COLO668 (cell line): Measurements from ENCODE around the gene FGFR2.

ENCODE experiments used
- DNase-seq: peaks from one replicate; lab custom pipeline; 2025; ENCODE audit not compliant: unreplicated experiment; lab: John Stamatoyannopoulos, UW

Gene FGFR2

DNA sequence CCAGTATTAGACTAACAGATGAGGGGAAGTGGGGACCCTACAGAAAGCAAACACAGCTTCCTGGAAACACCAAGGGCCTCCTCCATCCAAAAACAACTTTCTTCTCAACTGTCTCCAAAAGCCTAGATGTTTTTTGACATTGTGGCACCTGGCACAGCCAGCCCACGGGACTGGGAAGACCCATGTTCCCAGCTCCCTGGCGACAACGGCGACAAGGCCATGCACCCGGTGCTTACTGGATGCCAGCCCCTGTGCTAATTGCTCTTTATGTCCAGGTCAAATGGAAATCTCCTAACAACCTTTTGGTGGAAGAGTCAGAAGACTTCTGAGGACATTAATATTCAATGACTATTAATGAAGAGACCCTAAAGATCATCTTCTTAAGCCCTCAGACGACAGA lies 7.1 kb downstream of the FGFR2 start:
- DNase-seq, result no peak

DNA sequence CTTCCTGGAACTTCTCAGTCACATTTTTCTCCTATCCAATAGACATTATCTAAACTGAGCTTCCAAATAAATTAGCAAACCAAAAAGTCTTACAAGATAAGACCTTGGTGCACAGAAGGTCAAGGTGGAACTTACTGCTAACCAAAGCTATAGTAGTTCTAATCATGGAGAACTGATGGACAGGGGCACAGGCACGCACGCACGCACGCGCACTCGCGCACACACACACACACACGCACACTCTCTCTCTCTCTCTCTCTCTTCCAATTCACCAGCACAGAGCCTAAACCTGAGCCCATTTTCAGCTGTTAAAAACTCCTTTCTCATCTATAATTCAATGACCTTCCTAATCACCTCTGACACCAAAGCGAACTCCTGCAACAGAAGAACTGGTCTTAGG lies 7.5 kb downstream of the FGFR2 start:
- DNase-seq, result no peak

DNA sequence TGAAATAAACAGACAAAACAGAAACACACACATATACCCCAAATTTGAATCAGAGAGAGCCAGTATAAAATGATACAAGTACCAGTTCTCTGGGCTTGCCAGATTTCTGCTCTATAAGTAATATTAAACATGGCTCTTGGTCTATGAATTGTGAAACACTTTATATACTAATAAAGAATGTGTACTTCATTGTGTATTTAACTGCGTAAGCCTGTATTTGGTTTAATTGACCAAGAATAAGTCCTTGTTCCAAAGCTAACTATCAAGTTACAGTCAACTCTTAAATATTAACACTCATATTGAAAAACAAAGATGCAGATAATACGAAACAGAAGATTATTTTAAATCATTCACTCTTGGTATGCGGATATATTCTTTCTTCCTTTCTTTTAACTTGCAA lies 8.7 kb downstream of the FGFR2 start:
- no peak for DNase-seq

DNA sequence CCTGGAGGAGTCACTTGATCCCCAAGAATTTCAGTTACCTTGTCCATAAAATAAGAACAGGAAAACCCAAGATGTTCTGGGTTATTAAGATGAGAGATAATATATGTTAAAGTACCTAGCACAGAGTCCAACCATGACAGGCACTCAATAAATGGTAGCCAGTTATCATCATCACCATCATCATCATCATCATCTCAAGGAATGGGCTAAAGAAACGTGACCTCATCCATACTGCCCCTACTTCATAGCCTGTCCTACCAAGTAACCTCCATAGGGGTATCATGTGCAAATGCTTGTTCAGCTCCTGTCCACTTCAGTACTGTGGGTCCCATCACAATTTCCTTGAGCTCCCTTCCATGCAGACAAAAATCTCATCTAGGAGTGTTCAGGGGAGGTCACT lies 14.4 kb downstream of the FGFR2 start:
- DNase-seq, result no peak

DNA sequence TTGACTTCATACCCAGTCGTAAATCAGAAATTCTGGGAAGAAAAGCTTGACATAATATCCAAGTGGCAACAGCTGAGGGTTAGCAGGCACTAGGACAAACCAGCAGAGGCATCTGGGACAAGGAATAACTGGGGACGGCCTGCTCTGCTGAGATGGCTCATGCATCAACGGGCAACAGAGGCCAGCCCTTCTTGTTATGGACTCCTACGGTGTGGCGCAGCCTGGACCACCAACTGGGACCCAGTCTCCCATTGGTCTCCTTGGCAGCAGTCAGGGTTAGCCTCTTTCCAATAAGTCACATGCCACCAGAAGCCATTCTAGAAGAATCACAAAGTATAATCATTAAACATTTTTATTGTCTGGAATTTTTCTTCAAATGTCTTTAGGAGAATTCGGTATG lies 15.0 kb downstream of the FGFR2 start:
- DNase-seq, result no peak

DNA sequence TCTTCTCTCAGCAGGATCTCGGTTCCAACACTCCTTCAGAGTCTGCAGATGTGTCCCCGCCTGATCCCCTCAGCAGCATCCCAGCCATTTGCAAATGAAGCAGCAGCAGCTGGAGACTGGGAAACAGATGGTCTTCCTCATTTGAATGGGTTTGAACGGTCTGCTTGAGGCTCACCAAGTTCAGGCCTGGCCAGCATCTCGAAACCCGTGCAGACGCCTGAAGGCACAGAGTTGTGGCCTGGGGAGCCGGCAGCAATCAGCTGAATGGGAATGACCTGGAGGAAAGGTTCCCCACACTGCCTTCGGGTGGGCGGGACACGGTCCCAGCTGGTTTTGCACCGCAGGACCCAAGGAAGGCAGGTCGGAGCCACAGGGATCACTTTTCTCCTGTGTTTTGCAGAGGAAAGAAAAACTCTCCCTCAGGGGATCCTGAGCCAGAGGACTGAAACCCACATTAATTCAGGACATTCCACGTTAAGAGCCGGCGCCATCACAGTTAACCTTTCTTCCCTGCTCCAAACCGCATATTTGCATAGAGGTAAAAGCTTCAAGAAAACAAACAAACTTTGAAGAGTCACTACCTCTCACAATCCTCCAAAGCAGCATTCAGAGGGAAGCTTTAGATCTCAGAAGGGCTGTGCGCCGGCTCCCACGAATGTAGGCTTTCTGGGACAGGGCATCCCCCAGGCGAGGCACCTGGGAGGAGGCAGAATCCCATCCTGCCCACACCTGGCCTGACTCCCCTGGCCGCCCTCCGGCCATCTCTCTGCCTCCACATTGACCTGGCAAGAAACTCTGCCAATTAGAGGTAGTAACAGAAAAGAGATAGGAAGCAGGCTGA lies 17.7 kb downstream of the FGFR2 start:
- DNase-seq, result no peak

DNA sequence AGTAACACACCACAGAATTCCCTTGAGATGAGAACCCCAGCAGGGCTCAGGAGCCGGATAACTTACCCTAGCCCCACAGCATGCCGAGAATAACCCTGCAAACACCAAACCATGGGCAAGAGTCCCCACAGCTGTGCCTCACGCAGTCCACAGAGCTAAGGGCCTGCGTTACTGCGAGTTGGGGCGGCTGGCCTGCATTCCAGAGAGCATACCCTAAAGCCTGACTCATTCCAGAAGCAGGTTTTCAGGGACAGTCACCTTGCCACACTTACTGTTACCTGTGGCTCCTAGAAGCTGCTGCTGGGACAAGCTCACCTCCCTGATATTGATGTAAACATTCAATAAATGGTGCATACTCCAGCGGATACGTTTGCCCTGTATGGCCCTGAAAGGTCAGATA lies 18.6 kb downstream of the FGFR2 start:
- no peak for DNase-seq

DNA sequence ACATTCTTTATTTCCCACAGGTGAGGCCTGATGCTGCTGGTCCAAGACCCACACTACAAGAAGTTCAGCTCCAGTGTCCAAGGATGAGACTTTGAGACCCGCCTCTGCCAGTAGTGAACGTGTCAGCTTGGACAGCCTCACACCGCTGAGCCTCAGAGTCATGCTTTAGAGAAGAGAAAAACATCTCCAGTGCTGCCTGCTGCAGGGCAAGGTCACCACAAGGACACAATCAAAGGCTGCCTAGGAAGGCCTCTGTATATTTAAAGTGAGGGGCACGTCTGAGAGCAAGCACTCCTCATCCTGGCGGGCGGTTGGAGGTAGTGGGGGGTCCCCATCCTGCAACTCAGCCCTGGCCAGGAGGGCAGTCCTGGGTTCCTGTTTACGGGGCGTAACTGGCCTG lies 19.3 kb downstream of the FGFR2 start:
- DNase-seq, result no peak

DNA sequence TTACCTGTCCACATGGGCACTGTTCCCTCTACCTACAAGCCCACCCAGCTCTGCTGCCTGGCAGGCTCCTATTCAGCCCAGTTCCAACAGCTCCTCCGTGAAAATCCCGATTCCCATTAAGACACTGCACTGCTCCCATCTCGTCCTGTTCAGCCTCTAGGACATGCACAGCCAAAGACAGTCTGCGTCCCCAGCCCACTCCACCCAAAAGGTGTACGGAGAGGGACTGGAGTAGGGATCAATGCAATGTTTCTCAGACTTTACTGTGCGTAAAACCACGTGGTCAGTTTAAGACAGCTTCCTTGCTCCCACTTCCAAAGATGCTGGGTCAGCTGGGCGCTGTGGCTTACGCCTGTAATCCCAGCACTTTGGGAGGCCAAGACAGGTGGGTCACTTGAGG lies 19.9 kb downstream of the FGFR2 start:
- DNase-seq, result no peak

DNA sequence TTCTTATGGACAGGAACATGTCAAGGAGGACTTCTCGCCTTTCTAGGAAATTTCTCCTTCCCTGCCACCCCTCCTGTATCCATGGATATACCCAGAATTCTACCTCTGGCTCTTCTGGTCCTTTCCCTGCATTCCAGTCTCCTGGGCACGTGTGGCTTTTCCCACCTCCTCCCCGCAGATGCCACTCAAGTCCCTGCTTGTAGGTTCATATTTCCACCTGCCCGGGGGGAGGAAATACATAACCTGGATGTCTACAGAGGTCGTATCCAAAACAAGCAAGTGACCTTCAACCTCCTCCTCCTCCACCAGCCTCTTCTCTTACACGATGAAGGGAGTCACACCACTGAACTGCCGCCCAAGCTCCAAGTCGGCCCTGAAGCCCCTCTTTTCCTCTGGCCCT lies 20.7 kb downstream of the FGFR2 start:
- no peak for DNase-seq

DNA sequence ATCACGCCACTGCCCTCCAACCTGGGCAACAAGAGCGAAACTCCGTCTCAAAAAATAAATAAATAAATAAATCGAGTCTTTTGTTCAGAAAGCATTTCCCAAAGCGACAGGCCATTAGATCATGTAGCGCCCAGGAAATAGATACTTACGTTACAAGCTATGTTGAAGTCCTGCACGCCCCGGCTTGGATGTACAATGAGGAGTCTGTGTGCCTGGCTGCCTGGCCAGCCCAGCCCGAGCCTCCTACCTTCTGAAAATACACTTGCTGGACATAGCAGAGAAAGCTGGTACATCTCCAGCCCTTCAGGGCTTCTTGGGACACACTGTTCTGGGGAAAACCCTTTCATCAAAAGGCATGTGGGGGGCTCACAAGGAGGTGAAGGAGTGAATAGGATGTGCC lies 22.1 kb downstream of the FGFR2 start:
- DNase-seq, result no peak

DNA sequence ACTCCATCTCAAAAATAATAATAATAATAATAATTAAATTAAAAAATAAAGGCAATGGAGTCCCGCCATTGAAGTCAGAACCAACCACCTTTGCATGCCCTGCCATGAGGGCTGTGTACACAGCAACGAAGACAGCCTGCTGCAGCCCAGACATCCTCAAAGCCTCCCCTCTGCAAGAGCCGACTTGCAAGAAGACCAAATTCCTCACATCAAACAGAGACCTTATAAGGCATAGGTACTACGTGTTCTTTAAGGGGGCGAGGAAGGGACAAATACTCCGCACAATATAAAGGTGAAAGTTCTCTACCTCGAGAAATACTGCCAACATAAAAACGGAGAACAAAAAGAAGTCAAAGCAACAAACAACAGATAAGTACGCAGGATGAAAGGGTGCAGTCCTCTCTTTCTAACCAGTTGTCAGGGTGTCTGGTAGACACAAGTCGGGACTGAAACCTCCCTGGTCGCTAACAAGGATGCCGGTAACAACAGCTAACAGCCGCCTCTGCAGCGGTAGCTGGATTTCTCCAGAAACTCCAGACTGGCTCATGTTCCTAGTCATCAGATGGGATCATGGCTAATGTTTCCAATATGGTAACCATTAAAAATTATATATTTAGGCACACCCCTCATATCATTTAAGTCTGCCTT lies 23.6 kb downstream of the FGFR2 start:
- DNase-seq, result no peak

DNA sequence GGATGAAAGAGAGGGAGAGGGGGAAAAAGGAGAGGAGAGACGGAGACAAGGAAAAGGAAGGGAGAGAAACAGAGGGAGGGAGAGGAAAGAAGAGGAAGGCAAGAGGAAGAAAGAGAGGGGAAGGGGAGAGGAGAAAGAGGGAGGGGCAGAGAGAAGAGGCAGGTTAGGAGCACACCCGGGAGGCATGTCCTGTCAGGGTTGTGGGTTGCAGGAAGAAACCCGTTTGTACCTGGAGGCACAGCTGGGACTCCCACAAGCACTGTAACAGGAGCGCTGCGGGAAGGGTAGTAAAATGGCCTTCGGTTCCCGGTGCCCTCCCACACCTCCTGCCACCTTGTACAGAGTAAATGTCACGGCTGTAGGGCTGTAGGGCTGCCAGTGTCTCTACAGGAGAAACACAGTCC lies 24.7 kb downstream of the FGFR2 start:
- no peak for DNase-seq

DNA sequence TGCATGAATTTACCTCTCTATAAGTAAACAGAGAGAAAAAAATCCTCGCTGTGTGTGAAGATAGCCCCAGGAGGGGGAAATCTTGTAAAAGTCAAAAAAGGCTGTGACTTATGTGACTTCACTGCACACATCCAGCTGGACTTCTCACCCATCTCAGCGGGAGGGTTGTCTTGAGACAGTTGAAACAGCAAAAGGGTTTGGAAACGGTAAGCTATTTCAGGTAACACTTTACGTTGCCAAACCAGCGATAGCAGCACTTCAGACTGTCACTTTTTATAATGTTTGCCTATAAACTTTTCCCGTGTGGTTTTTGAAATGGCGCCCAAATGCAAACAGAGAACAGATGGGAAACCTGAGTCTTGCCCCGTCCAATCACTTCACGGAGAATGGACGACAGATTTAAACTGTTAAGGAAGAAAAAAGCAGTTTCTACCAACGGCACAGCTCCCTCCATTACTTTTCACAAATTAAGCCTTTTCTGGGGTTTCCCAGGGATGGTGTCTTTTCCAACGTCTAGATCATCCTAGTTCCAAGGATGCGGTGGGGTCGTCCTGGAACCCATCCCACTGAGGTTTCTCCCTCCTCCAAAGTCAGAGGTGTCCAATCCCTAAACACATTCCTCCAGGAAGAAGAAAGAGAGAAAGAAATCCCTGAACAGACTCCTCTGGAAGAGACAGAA lies 25.2 kb downstream of the FGFR2 start:
- DNase-seq, result no peak

DNA sequence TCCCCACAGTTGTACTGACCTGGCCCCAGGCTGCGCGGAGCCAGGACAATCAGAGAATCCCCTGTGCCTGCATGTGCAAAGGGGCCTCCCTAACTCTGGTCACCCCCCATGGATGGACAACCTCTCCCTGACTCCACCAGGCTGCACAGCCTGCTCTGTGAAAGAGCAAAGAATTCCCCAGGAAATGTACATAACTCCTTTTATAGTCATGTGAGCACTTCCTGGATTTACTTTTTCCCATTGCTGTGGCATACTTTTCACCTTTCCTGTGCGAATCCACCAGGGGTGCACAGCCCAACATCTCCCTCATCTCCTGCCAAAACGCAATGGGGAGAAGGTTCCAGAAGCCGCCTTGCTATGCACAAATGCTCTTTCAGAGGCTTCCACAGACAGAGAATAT lies 27.9 kb downstream of the FGFR2 start:
- no peak for DNase-seq

DNA sequence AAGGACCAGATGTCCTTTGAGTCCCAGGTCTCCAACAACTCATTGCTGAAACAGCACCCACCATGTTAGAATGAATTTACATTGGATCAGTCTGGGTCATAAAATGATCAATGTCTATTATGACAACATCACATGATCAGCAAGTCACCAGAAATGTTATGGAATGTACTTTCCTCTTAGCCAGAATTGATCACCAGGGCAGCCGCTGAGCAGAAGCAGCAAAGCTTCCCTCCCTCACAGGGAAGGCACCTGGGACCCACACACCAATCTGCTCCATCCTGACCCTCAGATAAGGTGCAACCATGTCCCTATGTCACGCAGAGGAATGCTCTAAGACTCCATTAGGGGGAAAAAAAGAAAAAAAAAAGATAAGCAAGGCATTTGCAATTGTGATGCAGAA lies 30.0 kb downstream of the FGFR2 start:
- DNase-seq, result no peak

DNA sequence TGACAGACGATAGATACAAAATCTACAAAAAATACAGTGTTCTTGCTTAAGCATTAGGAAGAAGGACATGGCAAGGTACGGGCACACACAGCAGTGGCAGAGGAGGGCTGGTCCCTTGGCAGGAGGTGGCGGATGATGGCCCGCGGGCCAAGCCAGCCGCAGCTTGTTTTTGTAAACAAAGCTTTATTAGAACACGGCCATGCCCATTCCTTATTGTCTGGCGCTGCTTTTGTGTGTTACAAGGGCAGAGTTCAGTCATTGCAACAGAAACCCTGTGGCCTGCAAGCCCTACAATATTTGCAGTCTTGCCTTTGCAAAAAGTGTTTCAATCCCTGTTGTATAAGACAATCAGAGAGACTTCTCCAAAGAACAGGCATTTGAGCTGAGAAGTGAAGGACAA lies 30.7 kb downstream of the FGFR2 start:
- DNase-seq, result no peak

DNA sequence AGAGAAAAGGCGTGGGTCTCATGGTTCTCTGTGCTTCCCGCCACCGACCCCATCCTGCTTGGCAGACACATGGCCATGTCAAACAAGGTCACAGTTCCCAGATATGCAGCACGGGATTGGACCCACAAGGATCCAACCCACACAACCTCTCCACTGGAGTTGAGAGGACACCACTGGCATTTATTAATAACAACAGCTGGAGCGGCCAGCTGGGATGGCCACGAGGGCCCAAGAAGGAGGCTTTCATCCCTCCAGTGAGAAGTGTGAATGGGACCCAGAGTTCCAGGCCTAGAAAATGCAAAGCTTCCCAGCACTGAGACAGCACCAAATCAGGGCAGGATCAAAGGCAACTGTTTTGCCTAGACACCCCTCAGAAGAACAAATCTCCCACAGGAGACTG lies 31.5 kb downstream of the FGFR2 start:
- no peak for DNase-seq

DNA sequence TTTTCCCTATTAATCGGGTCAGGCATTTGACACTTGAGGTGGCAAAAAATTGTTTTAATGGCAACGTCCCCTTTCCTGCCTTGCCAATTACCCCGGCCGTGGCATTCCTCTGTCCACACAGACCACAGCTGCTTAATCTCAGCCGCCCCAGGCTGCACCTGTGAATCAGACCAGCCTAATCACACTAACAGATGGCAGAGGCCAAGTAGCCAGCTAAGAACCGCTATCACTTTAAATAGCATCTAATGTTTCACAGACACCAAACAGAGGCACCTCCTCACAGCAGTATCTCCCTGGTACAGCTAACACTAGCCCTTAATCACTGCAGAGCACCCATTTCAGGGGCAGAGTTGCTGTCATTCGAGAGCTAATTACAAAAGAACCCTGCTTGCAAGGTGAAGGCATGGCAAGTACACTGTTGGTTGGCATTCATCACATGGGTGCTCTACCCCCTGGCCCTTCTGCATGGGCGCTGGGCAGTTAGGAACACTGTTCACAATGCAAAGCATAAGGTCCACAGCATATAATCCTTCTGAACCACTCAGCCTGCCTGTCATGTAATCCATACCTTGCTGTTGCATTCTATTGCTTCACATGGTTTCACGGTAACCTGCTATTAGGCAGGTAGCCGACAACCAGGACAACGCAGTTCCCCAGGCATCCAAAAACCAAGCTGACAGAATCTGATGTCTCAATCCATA lies 38.8 kb downstream of the FGFR2 start:
- no peak for DNase-seq

DNA sequence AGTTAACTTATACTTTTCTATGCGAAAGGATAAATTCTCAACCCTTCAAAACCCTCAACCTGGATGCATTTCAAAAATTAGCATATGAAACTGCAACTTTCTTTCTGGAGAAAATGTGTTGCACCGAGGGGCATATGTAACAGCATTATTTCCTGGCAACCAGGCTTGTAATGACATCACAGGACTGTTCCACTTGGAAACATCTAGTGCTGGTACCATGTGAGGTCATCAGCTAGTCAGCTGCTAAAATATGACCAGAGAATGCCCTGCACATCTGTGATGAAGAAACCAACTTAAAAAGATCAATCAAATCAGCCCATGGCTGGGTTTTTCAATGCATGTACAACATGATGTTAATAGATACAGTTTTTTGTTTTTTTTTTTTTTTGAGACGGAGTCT lies 40.0 kb downstream of the FGFR2 start:
- DNase-seq, result no peak

DNA sequence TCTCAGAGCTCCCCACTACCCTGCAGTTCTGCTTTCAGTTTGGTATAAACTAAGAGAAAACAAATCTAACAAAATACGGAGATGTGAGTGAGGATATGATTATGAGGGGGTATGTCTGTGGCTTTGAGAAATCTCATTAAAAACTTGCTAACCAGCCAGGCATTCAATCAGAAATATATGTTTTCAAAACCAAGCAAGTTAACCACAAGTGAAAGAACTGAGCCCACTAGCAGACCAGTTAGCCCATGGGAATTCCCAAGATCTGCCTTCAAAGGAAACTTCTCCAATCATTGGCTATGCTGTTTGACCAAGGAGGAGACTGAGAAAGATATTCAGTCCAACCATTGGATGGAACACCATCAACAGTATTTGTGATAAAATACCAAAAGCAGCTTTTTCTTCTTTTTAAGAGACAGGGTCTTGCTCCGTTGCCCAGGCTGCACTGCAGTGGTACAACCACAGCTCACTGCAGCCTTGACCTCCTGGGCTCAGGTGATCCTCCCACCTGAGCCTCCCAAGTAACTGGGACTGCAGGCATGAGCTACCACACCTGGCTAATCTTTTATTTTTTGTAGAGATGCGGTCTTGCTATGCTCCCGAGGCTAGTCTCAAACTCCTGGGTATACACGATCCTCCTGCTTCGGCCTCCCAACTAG lies 41.2 kb downstream of the FGFR2 start:
- DNase-seq, result no peak
